Activated naive CD8-positive, alpha-beta T cell treated with anti-CD3 and anti-CD28 coated beads, Interleukin-2, amount 50 U/mL, for 24 hours (primary cell): ENCODE measurements around the gene OFD1.

ENCODE experiments used
- ATAC-seq: fragments of 150-1000 bp; cut with Tn5 transposase; one replicate; pipeline ENCODE4 v1.10.0; 2021
- DNase-seq: peaks from one replicate; pipeline ENCODE4 v3.0.0; 2021
- H3K27ac Mint-ChIP-seq: one replicate; pipeline ENCODE4 v1.8.0; 2021; ENCODE audit warnings: mild to moderate bottlenecking, mixed read lengths
- H3K27me3 Mint-ChIP-seq: one replicate; pipeline ENCODE4 v1.8.0; 2021; ENCODE audit warnings: mixed read lengths
- H3K36me3 Mint-ChIP-seq: one replicate; pipeline ENCODE4 v1.8.0; 2021; ENCODE audit warnings: low read depth, mixed read lengths
- H3K4me1 Mint-ChIP-seq: one replicate; pipeline ENCODE4 v1.8.0; 2021; ENCODE audit warnings: mixed read lengths
- H3K4me3 Mint-ChIP-seq: one replicate; pipeline ENCODE4 v1.8.0; 2021; ENCODE audit warnings: mild to moderate bottlenecking, moderate library complexity, mixed read lengths
- H3K9me3 Mint-ChIP-seq: one replicate; pipeline ENCODE4 v1.8.0; 2021; ENCODE audit warnings: mixed read lengths

The OFD1 gene

DNA sequence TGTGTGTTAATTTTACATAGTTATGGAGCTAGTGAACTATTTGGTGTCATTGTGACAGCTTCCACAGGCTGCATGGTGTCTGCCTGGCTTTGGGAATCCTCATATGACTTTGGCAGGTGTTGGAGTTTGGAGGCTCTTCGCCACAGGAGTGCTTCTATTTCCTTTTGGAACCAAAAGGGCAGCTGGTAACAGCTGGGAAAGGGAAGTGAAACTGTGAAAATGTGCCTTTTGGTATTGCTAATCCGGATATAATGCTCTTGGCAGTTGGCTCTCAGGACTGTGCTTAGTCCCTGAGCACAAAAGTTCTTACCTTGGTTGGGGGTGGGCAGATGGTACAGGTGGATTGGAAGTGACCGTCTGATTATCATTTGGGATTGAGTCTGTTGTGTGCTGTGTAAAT, 18.1 kb downstream of the OFD1 start:
- no peak for ATAC-seq
- Mint-ChIP-seq H3K36me3 (peaks cover 20% of the 10 kb centered on the region), H3K9me3 (no peaks in the 10 kb centered on the region), H3K4me1 (peaks cover 35% of the 10 kb centered on the region), H3K27ac (peak overlapping the region; percentile 53), H3K27me3 (no peaks in the 10 kb centered on the region), H3K4me3 (no peak overlapping the region)
- DNase-seq: no peak

GRCh38 chrX:13754765-13755164, 20.2 kb downstream of the OFD1 start:
- Mint-ChIP-seq H3K4me1 (peaks cover 41% of the 10 kb centered on the region), H3K9me3 (no peaks in the 10 kb centered on the region), H3K36me3 (peaks cover 28% of the 10 kb centered on the region), H3K27me3 (no peaks in the 10 kb centered on the region), H3K4me3 (no peak overlapping the region), H3K27ac (no peak overlapping the region)
- ATAC-seq: no peak
- DNase-seq: no peak

- no peaks in the 10 kb centered on the region for H3K27me3 Mint-ChIP-seq
- H3K27ac Mint-ChIP-seq: no peak overlapping the region
- H3K4me3 Mint-ChIP-seq: no peak overlapping the region
- H3K4me1 Mint-ChIP-seq: peaks cover 42% of the 10 kb centered on the region
- DNase-seq (no peak), ATAC-seq (no peak)
- no peaks in the 10 kb centered on the region for H3K9me3 Mint-ChIP-seq
- peaks cover 30% of the 10 kb centered on the region for H3K36me3 Mint-ChIP-seq
Observed at GRCh38 chrX:13755254-13755653, 20.7 kb downstream of the OFD1 start.

DNA sequence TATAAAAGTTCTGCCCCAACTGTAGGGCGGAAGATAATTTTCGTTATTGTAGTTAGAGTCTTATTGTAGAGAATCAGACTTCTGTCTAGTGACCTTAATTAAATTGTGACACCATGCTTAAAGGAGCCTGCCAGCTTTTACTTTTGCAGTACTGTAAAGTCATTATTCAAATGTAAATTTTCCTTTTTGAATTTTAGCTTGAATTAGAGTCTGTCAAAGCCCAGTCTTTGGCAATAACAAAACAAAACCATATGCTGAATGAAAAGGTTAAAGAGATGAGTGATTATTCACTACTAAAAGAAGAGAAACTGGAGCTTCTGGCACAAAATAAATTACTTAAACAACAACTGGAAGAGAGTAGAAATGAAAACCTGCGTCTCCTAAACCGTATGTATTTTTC, 21.8 kb downstream of the OFD1 start:
- DNase-seq: no peak
- H3K4me1 Mint-ChIP-seq: peaks cover 43% of the 10 kb centered on the region

DNA sequence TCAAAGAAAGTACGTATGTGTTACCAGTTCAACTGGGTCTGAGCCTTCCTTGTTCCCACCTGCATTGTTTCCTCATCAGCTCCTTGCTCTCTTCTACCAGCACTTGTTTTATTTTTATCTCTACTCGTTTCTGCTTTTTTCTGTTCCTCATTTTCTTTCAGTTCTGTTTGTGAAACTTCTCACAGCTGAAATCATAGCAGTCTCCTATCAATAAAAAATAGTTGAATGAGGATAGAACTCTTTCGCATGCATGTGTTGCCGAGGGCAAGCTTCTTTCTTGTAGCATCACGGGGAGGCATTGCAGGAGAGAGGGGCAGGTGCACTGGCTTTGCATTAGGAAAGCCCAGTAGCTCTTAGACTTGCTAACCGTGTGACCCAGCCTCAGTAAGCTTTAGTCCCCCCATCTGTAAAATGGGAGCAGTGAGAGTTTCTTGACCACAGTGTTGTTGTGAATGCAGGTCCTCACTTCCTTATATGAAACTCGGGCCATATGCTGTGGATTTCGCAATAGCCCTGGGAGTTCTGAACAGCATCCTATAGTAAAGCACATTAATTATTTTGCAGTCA, 24.7 kb downstream of the OFD1 start:
- H3K9me3 Mint-ChIP-seq: no peaks in the 10 kb centered on the region
- no peak overlapping the region for H3K4me3 Mint-ChIP-seq
- no peak for DNase-seq
- no peak overlapping the region for H3K27ac Mint-ChIP-seq
- peaks cover 30% of the 10 kb centered on the region for H3K36me3 Mint-ChIP-seq
- H3K4me1 Mint-ChIP-seq: peaks cover 31% of the 10 kb centered on the region
- H3K27me3 Mint-ChIP-seq: no peaks in the 10 kb centered on the region
- ATAC-seq: no peak

More for the DNA sequence above, 21.8 kb downstream of the OFD1 start:
- Mint-ChIP-seq H3K36me3 (peaks cover 37% of the 10 kb centered on the region), H3K9me3 (no peaks in the 10 kb centered on the region), H3K4me3 (no peak overlapping the region), H3K27ac (no peak overlapping the region), H3K27me3 (no peaks in the 10 kb centered on the region)
- no peak for ATAC-seq

- Mint-ChIP-seq H3K27ac (no peak overlapping the region), H3K36me3 (peaks cover 31% of the 10 kb centered on the region), H3K9me3 (no peaks in the 10 kb centered on the region), H3K4me1 (peaks cover 22% of the 10 kb centered on the region), H3K27me3 (no peaks in the 10 kb centered on the region), H3K4me3 (no peak overlapping the region)
- ATAC-seq (no peak), DNase-seq (no peak)
Observed at GRCh38 chrX:13760426-13760825, 25.9 kb downstream of the OFD1 start.

- Mint-ChIP-seq H3K9me3 (no peaks in the 10 kb centered on the region), H3K36me3 (peaks cover 27% of the 10 kb centered on the region), H3K4me1 (peaks cover 20% of the 10 kb centered on the region), H3K4me3 (no peak overlapping the region), H3K27me3 (no peaks in the 10 kb centered on the region), H3K27ac (no peak overlapping the region)
- no peak for DNase-seq
- ATAC-seq: no peak
Observed at GRCh38 chrX:13761606-13762414, 27.3 kb downstream of the OFD1 start.

- no peak for DNase-seq
- H3K36me3 Mint-ChIP-seq: peaks cover 17% of the 10 kb centered on the region
- H3K9me3 Mint-ChIP-seq: no peaks in the 10 kb centered on the region
- ATAC-seq: no peak
- peaks cover 20% of the 10 kb centered on the region for H3K4me1 Mint-ChIP-seq
- H3K4me3 Mint-ChIP-seq: no peak overlapping the region
- no peak overlapping the region for H3K27ac Mint-ChIP-seq
- H3K27me3 Mint-ChIP-seq: no peaks in the 10 kb centered on the region
Observed at GRCh38 chrX:13763489-13763888, 28.9 kb downstream of the OFD1 start.

- no peak overlapping the region for H3K4me3 Mint-ChIP-seq
- H3K4me1 Mint-ChIP-seq: peaks cover 16% of the 10 kb centered on the region
- no peak overlapping the region for H3K27ac Mint-ChIP-seq
- no peak for ATAC-seq
- no peak for DNase-seq
- peaks cover 20% of the 10 kb centered on the region for H3K36me3 Mint-ChIP-seq
- H3K27me3 Mint-ChIP-seq: no peaks in the 10 kb centered on the region
- no peaks in the 10 kb centered on the region for H3K9me3 Mint-ChIP-seq
Observed at GRCh38 chrX:13764281-13764680, 29.7 kb downstream of the OFD1 start.

DNA sequence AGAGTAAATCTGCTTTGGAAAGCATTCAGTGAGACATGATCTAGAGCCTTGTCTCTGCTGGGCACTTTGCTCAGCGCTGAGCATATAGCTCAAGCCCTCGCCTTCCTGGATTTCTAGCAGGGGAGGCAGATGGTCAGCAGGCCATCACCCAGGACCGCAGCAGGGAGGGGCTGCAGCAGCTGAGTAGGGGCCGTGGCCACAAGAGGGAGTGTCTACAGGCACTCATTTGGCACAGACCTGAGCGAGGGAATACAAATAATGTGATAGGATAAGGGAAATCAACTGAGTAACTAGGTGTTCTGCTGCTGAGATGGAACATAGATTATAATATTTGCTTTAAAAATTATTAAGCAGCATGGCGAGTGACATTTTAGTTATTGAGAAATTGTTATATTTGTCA, 30.2 kb downstream of the OFD1 start:
- Mint-ChIP-seq H3K27ac (no peak overlapping the region), H3K4me1 (peaks cover 13% of the 10 kb centered on the region), H3K27me3 (no peaks in the 10 kb centered on the region), H3K36me3 (peaks cover 21% of the 10 kb centered on the region), H3K9me3 (no peaks in the 10 kb centered on the region), H3K4me3 (no peak overlapping the region)
- ATAC-seq (no peak), DNase-seq (no peak)

- no peak overlapping the region for H3K4me3 Mint-ChIP-seq
- ATAC-seq (no peak), DNase-seq (no peak)
- peaks cover 8% of the 10 kb centered on the region for H3K4me1 Mint-ChIP-seq
- H3K27me3 Mint-ChIP-seq: no peaks in the 10 kb centered on the region
- H3K36me3 Mint-ChIP-seq: peaks cover 24% of the 10 kb centered on the region
- no peak overlapping the region for H3K27ac Mint-ChIP-seq
- H3K9me3 Mint-ChIP-seq: no peaks in the 10 kb centered on the region
Observed at GRCh38 chrX:13768939-13769338, 34.4 kb downstream of the OFD1 start.

DNA sequence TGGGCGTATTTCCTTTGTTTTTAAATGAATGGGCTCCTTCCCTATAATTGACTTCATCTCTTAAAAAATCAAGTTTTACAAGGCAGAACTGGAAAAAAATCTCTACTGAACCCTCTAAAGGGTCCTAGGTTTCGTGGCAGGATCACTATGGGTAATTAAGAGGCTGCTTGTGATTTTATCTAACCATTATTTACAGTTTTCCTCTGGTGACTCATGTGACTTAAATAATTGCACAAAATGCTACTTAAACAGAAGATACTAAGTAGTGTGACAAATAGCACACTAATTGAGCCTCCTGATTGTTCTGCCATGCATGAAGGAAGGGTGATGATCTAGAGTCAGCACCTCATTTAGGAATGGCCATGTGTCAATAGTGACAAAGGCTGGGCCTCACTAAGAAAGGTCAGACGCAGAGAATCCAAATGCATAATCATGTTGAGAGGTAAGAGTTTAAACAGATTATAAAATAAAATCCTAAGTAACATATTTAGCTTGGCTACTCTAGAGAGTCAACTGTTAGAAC, 35.5 kb downstream of the OFD1 start:
- Mint-ChIP-seq H3K9me3 (no peaks in the 10 kb centered on the region), H3K27me3 (no peaks in the 10 kb centered on the region), H3K27ac (no peak overlapping the region), H3K36me3 (peaks cover 21% of the 10 kb centered on the region), H3K4me3 (no peak overlapping the region), H3K4me1 (peaks cover 8% of the 10 kb centered on the region)
- no peak for DNase-seq
- ATAC-seq: no peak

GRCh38 chrX:13774696-13775095, 40.1 kb downstream of the OFD1 start:
- Mint-ChIP-seq H3K27ac (no peak overlapping the region), H3K9me3 (no peaks in the 10 kb centered on the region), H3K36me3 (peaks cover 15% of the 10 kb centered on the region), H3K27me3 (no peaks in the 10 kb centered on the region), H3K4me1 (peaks cover 16% of the 10 kb centered on the region), H3K4me3 (no peak overlapping the region)
- no peak for DNase-seq
- ATAC-seq: no peak

DNA sequence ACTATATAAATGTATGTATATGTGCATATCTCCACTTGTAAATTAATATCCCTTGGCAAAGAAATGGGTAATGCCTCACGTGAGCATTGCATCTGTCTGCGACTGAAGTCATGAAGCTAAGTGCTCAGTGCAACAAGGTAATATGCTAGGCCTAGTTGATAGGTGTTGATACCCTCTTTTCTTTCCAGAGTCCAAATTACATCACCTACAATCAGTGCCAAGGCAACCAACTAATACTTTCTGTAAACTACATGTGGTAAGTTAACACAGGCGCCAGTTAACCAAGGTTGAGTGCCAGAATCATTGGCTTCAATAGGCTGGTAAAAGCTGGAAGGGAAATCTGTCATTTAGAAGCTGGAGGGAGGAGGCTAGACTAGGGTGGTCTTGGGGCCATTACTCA, 41.3 kb downstream of the OFD1 start:
- ATAC-seq (no peak), DNase-seq (no peak)
- H3K4me3 Mint-ChIP-seq: no peak overlapping the region
- peaks cover 8% of the 10 kb centered on the region for H3K4me1 Mint-ChIP-seq
- H3K27me3 Mint-ChIP-seq: no peaks in the 10 kb centered on the region
- H3K9me3 Mint-ChIP-seq: no peaks in the 10 kb centered on the region
- H3K36me3 Mint-ChIP-seq: peaks cover 10% of the 10 kb centered on the region
- no peak overlapping the region for H3K27ac Mint-ChIP-seq

DNA sequence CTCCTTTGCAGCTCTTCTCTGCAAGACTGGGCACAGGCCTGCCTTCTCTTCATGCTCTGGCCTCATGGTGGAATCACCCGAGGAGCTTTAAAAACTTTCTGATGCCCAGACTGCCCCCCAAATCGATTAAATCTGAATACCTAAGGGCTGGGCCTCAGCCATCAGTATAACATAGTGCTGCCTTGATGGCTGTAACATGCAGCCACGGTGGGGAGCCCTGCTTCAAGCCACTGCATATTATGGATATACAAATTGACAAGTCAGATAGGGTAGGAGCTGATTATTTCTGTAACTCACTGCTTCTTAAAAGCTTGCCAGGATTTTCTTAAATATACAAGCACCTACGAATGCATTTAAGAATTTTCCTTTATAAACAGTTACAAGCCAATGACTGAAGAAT, 41.8 kb downstream of the OFD1 start:
- no peaks in the 10 kb centered on the region for H3K9me3 Mint-ChIP-seq
- no peak for ATAC-seq
- no peak overlapping the region for H3K27ac Mint-ChIP-seq

More for the DNA sequence above, 41.8 kb downstream of the OFD1 start:
- Mint-ChIP-seq H3K27me3 (no peaks in the 10 kb centered on the region), H3K4me1 (peaks cover 8% of the 10 kb centered on the region), H3K36me3 (peaks cover 10% of the 10 kb centered on the region), H3K4me3 (no peak overlapping the region)
- no peak for DNase-seq
